Activated CD4-positive, alpha-beta T cell treated with anti-CD3 and anti-CD28 coated beads, Interleukin-2, amount 50 U/mL, for 48 hours (primary cell): ENCODE data around the gene WEE1.

ENCODE experiments used
- DNase-seq, 2 experiments: peaks; one replicate each; pipeline ENCODE4 v3.0.0-alpha.2; 2020

WEE1 gene

GRCh38 chr11:9625162-9625561 lies 51.7 kb downstream of the WEE1 start:
- DNase-seq, result no peak

- no peak for DNase-seq
Observed at GRCh38 chr11:9625728-9626127, 52.3 kb downstream of the WEE1 start.

GRCh38 chr11:9626496-9627394 lies 53.3 kb downstream of the WEE1 start:
- DNase-seq, result no peak

DNA sequence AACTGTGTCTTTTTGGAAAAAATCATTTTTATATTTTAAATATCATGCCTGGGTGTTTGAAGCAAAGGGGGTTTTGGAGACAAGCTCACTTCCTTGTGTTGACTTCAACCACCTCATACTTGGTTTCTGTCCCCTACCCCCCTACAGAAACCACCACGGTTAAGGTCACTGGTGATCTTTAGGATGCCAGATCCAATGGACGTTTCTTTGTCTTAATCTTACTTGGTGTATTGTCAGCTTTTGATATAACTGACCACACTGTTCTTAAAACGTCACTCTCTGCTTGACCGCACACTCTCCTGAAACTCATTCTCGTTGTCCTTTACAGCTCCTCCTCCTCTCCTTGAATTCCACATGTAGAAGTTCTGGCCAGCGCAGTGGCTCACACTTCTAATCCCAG lies 55.6 kb downstream of the WEE1 start:
- DNase-seq, result no peak

GRCh38 chr11:9633679-9634078 lies 60.2 kb downstream of the WEE1 start:
- DNase-seq, result no peak

- DNase-seq, result no peak
Observed at GRCh38 chr11:9636691-9637090, 63.2 kb downstream of the WEE1 start.

GRCh38 chr11:9639099-9639498 lies 65.6 kb downstream of the WEE1 start:
- no peak for DNase-seq
